SK-N-DZ (cell line): ENCODE data around the gene CTNNAL1. TPM values are rescaled to one million over a fixed set of nuclear protein-coding genes. Genes with fewer than 3 reads are reported as not detected.
"Not testable (repeated sequence)": the region's sequence is repeated elsewhere in the genome, so short reads cannot be mapped to it uniquely, and the experiment has no call there.

Source experiments
- DNase-seq: peaks from one replicate; pipeline ENCODE4 v3.0.0-alpha.2; 2015; ENCODE audit warnings: low spot score
- polyA plus RNA-seq, 2 experiments: library from polyadenylated mRNA; depleted of rRNA; stranded (reverse); fragments of >200 nt; gene quantifications; 2 replicates each; pipeline ENCODE4 v1.2.3, GENCODE V29; 2014

Gene CTNNAL1, protein sequence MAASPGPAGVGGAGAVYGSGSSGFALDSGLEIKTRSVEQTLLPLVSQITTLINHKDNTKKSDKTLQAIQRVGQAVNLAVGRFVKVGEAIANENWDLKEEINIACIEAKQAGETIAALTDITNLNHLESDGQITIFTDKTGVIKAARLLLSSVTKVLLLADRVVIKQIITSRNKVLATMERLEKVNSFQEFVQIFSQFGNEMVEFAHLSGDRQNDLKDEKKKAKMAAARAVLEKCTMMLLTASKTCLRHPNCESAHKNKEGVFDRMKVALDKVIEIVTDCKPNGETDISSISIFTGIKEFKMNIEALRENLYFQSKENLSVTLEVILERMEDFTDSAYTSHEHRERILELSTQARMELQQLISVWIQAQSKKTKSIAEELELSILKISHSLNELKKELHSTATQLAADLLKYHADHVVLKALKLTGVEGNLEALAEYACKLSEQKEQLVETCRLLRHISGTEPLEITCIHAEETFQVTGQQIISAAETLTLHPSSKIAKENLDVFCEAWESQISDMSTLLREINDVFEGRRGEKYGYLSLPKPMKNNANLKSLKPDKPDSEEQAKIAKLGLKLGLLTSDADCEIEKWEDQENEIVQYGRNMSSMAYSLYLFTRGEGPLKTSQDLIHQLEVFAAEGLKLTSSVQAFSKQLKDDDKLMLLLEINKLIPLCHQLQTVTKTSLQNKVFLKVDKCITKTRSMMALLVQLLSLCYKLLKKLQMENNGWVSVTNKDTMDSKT
- polyA plus RNA-seq (2014; cell fraction: cytosol; rRNA removed) = 124 and 162 TPM in 2 replicates
- polyA plus RNA-seq (2014; cell fraction: nucleus; rRNA removed) = 63.0 and 79.0 TPM in 2 replicates

DNA sequence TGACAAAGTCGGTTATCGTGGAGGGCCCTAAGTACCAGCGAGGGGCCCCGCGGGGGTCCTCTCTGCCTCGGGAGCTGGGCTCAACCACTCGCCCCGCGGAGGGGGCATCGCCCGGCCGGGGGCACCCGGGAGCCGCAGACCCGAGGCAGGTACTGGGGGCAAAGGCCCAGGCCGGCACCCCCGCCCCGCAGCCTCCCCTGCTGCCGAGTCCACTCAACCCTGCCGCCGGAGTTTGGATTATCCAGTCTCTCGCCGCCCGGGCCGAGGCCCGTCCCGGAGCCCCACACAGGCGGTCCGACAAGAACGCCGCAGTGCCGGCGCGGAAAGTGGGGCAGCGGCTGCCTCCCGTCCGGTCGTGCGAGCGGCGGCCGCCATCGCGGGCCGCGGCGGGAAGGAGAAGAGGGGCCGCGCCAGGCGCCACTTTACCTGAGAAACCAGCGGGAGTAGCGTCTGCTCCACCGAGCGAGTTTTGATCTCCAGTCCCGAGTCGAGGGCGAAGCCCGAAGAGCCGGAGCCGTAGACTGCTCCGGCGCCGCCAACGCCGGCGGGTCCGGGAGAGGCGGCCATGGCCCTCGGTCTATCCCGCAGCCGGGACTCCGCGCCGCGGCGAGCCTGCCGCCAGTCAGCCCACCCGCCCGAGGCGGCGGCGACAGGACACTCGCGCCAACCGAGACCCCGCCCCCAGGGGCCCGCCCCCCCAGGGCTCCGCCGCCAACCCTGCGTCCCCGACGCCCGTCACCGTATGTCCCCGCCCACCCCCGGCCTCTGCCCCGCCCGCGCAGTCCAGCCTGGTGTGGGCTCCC, at the start of gene CTNNAL1:
TSS of gene CTNNAL1 (minus strand) at position 624 of the 803 bp plus-strand sequence. CDS start at position 567, 57 bp downstream.
- no peak for DNase-seq

DNA sequence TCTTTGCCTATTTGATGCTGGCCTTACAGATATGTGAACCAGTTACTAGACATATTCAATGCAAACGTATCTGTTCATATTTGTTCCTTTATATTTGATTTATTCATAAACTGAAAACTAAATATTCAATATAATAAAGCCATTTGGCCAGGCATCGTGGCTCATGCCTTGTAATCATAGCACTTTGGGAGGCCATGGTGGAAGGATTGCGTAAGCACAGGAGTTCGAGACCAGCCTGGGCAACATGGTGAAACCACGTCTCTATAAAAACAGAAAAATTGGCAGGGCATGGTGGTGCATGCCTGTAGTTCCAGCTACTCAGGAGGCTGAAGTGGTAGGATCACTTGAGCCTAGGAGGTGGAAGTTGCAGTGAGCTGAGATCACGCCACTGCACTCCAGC, 49.2 kb upstream of the CTNNAL1 start:
- no peak for DNase-seq

DNA sequence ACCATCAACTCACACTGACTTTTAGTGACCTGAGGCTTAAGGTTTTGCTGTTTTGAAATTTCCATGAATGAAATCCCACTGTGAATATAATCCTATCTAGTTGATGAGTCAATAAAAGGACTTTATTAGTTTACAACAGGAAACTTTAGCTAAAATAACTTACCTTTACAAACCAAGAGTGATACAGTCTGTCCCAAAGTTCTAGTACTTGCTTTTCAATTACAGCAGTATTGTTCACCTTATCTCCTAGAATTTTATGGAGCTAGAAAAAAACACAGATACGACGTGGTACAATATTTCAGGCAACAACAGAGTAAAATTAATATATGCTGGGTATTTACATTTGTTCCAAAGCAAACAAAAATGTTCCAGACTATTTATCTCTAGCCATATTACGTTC, 46.9 kb upstream of the CTNNAL1 start:
- DNase-seq = no peak

DNA sequence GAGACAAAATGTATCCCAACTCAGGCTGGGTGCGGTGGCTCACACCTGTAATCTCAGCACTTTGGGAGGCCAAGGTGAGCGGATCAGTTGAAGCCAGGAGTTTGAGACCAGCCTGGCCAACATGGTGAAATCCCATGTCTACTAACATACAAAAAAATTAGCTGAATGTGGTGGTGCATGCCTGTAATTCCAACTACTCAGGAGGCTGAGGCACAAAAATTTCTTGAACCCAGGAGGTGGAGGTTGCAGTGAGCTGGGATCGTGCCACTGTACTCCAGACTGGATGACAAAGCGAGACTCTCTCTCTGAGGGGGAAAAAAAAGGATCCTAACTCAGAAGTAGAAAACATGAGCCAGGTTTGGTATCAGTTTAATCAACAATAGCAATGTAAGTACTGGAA, 39.8 kb upstream of the CTNNAL1 start:
- not testable (repeated sequence) for DNase-seq

DNA sequence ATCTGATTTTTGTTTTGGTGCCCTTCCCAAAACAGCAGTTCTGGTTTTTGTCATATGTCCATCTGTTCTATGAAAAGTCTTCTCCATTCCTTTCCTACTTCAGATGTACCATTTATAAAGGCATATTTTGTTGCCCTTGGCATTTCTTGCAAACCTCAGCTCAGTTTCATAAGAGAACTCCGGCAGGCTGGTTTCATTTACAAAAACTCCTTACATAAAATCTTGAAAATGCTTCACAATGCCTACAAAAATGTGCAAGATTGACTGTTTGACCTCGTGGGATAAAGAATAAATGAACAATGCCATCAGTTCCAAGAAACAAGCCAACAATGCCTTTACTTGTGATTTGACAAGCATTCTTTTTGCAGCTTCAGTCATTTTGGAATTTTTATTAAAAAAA, 39.1 kb upstream of the CTNNAL1 start:
- no peak for DNase-seq

DNA sequence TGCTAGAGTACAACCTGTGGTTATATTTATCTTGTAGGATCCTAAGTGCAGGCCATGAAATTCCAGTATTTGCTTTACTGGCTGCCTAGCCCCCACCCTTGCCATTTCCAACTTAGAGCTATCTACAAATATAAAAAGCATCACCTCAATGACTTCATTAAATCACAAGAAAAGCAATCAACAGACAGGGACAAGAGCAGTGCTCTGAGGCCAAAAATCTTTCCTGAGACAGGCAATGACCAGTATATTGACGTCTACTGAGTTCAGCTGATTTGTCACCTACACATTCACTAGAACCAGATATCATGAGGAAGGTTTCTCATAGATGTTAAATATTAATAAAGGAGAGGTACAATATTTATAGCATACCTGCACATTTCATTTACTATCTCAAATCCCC, 38.4 kb upstream of the CTNNAL1 start:
- DNase-seq = no peak

DNA sequence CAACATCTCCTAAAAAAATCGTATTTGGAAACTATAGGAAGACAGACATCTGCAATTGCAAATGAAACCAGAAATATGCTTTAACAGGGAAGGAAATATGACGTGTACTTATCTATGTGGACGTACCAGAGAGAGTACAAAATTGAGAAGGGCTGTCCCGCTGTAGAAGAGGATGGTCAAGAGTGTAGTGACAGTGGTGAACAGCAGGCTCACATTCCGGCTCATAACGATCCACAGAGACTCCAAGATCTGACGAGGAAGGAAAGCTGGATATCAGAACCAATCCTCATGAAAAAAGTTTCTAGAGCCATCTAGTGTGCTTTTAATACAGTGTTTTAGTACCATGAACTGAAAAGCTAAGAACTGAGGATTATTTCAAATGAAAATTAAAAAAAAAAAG, 37.1 kb upstream of the CTNNAL1 start:
- no peak for DNase-seq

DNA sequence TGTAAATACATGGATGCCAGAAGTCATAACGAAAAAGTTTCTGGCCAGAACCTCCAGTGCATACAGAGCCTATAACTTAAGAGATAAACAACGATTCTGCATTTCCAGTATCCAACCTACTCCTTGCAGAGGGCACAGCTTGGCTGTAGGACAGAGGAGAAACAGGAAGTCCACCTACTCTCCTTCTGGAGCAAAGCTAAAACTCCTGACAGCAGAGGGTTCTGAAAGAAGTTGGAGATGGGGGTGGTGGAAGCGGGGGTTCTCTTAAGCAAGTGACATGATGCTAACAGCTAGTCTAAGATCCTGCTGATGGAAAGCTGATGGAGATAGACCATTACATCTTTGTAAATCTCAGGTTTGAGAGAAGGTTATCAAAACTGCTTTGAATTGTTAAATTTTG, 35.5 kb upstream of the CTNNAL1 start:
- no peak for DNase-seq

DNA sequence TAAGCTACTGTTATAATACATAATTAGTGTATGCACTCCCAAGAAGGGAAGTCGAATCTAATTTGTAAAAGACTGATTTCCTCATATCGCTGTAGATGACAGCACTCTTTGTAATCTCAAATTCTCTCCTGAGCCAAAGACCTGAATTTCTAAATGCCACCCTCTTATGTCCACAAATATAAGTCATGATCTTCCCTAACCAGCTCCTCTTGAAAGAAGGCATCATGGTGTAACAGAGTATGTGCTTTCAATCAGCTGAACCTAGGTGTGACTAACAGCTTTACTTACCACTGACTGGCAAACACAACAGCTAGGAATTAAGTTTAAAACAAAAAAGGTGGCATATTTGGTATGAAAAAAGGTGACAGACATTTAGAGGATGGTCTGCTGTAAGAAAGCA, 34.0 kb upstream of the CTNNAL1 start:
- DNase-seq = no peak

DNA sequence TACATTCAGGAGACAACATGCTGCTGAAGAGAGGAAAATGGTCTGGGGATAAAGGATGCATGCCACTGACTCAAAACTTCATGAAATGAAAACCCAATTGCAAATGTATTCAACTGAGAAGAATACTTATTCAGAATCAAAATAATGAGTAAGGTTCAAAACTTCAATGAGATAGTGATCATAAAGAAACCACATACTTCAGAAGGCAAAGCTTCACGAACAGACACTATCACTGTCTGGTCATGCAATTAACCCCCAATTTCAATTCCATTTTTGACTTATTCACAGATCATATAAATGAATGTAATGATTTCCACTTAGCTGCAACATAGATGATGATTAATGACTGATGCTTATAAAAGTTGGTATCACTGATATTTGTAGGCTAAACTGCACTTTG, 33.0 kb upstream of the CTNNAL1 start:
- no peak for DNase-seq

DNA sequence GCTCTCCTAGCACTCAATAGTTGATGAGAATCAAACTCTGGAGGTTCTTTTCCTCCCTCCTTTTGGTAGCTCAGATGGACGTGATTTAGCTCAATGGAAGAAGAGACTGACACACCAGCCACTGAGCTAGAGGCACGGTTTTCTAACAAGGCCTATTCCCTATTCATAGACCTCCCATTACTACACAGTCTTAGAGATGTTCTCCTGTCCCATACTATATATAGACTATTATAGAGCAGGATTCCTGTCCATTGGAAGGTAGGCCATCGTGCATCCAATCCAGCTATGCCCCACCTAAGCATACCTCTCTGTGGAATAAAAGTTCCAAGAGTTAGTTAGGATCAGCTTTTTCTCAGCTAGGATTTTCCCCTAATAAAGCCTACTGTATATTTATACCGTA, 30.3 kb upstream of the CTNNAL1 start:
- DNase-seq = no peak

DNA sequence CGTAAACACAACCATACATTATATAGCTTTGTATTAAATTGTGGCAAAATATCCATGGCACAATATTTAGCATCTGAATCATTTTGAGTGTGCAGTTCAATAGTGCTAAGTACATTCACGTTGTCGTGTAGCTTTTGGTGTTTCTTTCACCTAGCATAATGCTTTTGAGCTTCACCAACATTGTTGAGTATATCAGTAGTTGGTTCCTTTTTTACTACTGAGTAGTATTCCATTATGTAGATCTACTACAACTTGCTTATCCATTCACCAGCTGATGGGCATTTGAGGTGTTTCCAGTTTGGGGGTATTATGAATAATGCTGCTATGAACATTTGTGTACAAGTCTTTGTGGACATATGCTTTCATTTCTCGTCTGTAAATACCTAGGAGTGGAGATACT, 27.3 kb upstream of the CTNNAL1 start:
- DNase-seq = no peak

DNA sequence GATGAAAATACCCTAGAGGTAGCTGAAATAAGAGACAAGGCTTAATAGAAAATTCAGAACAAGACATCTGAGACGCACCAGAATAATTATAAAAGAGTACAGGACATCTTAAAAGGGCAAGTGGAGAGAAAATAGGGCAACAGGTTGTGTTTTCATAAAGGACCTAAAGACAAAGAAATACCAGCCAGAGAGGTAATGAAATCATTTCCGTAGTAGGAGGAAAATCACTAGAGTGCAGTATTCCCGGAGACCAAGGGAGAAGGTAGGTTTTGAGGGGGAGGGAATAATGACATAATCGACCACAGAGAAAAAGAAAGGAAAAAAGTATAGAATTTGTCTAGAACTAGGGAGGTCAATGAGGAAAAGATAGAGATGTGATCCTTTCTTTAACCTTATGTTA, 26.2 kb upstream of the CTNNAL1 start:
- DNase-seq = no peak

DNA sequence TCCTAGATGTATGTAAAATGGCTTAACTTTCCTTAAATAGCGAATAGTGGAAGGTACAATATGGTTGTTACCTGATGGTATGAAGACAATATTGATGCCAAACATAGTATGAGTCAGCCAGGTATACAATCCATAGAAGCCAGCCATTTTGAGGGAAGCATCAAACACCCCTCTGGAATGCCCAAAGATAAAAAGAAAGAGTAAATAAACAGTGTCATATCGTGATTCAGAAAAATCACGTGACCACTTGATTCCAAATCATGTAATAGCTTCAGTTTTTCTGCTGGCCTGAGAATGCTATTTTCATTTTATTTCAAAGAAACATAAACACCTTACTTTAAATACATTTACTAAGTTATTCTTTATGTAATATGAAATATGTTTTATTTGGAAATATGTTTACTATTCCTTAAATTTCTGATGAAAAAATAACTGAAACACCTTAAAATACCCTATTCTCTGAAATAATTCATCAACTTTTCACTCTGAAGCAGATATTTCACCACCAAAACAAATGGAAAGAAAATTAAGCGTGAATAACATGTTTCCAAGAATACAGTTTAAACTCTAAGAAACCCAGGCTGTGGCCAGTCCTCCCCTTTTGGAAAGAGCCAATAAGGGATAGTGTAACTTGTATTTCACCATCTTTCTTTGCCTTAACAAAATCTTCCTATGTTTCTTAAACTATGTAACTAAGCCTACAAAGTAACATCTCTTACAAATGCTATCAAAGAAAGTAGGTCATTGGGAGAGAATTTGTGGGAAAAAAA, 24.8 kb upstream of the CTNNAL1 start:
- no peak for DNase-seq

DNA sequence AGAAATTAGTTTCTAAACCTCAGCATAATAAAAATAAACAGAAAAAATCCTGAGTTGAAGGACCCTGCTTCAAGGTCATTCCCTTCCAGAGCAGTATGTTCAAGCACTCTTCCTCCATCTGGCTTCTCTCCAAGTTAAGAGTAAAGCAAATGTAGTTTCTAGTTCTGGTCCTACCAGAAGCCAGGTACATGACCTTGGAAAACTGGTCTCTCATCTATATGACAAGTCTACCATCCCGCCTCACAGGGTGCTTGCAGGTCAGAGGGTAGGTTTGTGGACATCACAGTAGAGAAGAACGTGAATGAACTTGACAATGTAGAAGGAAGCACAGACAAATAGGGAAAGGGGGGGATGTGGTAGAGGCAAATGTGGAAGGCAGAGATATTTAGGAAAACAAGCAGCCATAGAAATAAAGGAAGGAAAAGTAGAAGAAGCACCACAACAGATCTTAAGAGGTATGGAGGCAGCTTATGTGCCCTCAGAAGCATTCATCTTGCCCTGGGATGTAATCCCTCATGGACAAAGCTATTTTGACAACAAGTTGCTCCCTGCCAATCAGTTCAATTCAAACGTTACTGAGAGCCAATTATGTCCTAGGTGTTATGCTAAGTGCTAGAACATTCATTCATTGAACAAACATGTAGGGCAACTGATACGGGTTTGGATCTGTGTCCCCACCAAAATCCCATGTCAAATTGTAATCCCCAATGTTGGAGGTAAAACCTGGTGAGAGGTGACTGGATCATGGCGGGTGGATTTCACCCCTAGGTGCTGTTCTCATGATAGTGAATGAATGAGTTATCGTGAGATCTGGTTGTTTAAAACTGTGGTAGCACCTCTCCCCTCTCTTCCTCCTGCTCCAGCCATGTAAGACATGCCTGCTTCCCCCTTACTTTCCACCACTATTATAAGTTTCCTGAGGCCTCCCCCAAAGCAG, 23.7 kb upstream of the CTNNAL1 start:
- no peak for DNase-seq

DNA sequence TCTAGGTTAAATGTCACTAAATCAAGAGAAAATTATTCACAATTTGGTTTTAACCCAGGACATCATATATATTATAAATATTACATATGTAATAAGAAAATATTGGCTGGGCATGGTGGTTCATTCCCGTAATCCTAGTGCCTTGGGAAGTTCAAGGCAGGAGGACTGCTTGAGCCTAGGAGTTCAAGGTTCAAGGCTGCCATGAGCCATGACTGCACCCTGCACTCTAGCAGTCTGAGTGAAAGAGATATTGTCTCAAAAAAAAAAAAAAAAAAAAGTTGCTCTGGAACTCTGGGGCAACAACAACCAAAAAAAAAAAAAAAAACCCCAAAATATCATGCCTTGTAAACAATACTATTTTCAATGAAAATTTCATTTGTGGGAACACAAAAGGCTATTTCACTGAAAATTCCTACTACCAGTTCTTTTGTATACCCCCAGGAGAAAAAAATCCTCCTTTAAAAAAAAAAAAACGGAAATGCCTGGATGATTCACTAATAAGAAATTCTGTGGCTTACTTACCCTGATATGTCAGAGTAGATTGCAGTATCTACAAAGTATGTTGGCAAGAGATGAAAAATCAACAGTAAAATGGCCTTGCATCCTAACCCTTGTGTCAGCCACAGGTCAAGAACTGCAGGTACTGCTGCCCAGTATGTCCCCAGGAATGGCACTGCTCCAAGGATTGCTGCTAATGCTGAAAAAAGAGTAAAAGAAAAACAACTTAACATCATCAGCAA, 22.6 kb upstream of the CTNNAL1 start:
- DNase-seq = no peak

DNA sequence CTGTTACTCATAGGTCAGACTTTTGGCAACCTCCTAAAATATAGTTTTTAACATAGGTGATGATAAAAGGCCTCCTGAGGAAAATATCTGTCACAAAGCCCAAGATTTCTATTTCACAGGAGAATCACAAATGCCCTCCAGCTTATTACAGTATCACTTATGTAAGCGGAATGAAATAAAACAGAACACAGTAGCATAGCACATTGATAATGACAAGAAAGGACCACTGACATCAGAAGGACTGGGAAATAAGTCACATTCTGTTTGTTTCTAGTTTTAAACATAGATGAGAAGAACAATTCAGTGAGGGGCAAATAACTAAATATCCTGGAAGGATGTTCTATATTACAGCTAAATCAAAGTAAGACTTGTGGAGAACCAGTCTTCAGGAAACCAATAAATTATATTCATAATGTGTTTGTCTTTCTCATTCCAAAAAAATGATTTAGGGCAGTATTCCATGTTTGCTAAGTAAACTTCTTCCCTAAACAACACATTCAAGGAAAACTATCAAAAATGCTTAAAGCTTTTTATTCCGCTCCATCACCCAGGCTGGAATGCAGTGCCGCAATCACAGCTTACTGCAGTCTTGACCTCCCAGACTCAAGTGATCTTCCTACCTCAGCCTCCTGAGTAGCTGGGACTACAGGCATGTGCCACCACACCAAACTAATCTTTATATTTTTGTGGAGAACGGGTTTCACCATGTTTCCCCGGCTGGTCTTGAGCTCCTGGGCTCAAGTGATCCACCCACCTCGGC, 20.8 kb upstream of the CTNNAL1 start:
- no peak for DNase-seq

DNA sequence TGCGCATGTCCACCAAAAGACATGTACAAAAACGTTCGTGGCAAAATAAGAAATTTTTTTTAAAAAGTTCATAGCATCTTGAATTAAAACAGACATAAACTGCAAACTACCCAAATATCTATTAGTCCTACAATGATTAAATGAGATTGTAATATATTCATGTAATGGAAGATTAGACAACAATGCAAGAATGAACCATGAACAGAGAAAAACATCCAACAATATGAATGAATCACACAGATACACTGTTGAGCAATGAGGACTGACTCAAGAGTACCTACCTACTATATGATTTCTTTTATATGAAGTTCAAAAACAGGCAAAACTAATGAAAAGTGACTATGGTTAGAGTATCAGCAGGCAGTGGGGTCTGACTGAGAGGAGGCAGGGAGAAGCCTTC, 17.9 kb upstream of the CTNNAL1 start:
- DNase-seq = no peak

DNA sequence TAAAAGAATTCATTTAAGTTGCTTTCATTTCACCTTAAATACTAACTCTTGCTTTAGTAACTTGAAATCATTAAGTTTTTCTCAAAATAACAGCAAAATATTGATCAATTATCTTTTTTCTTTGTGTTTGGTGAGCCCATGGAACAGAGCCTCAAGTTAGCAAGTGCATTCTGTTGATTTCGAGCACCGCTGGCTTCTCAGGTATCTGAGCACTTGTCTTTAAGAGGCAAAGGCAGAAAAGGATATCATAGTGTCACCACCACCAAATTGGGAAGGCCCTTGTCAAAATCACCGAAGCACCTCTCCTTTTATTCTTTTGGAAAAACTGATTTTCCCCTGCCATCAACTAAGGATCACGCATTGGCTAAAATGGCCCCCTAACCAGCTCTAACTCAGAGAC, 17.1 kb upstream of the CTNNAL1 start:
- DNase-seq = no peak
